Fibroblast of skin of right quadriceps (primary cell): Measurements from ENCODE around the gene PGBD5.
"Not testable (repeated sequence)": the region's sequence is repeated elsewhere in the genome, so short reads cannot be mapped to it uniquely, and the experiment has no call there.

Source experiments
- DNase-seq: peaks from one replicate; pipeline ENCODE4 v3.0.0-alpha.2; 2013

The PGBD5 gene

DNA sequence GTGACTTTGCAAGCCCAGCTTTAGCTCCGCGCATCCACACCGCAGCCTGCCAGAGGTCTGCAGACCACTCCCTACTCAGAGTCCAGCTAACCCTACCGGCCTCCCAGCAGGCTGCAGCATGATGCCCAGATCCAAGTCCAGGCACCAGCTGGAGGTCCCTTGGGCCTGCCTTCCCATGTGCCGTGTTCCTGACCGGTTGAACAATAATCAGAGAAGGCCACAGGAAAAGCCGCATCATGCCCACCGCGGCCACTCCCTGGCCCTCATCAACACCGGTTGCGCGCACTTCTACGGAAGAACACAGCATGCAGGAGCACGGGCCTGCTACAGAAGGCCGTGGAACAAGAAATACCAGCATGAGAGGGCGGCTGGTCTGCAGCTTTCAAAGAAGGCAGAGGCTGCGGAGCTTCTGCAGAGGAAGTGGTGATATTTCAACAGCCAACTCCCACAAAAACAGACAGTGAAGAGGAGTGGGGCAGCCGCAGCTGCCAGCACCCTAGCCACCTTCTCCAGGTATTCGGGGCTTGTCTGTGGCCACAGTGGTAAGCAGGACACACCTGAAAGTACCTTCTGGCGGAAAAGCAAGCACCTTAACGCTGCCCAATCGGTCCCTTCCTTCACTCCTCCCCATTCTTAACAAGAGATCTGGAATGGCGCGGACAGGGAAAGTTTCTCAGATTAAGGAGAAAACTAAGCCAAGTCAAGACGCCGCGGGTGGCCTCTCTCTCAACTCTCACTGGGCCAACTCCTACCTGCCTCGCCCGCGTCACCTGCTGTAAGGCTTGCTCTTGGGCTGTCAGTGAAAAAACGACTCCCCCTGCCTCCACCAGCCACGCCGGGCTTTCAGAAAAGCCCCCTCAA, 1.5 kb downstream of the PGBD5 start:
- DNase-seq = no peak

DNA sequence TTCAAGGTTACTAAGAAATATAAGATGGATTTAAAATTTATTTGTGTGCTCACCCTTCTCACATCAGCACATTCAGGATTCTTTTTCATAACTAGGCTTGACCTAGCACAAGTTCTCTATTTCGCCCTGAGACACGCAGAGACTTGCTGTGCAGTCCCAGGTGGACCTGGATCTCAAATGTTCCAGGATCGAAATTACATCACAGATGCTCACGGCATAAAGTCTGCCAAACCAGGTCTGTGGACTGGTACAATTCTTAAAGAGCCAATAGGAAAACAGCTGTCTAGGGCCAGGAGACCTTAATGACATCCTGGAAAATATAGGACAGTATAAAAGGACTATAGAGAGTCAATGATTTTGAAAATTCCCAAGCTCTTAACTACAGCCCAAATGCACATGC, 2.2 kb downstream of the PGBD5 start:
- DNase-seq = no peak

DNA sequence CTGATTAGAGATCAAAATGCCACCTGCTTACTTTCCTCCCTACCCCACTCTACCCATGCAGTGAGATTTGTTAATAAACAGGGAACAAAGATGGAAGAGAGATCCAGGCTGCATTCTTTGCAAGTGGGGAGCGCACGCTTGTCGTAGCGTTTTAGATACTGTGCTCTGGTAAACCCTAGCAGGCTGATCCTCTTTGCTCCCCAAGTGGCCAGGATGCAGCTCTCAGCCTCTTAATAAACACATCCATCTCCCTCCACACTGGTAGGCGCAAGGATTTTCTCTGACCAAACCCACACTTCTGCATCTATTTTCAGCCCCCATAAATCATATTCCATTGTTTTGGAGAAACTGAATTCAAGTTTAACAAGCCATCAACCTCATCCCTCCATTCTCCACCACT, 2.9 kb downstream of the PGBD5 start:
- no peak for DNase-seq

DNA sequence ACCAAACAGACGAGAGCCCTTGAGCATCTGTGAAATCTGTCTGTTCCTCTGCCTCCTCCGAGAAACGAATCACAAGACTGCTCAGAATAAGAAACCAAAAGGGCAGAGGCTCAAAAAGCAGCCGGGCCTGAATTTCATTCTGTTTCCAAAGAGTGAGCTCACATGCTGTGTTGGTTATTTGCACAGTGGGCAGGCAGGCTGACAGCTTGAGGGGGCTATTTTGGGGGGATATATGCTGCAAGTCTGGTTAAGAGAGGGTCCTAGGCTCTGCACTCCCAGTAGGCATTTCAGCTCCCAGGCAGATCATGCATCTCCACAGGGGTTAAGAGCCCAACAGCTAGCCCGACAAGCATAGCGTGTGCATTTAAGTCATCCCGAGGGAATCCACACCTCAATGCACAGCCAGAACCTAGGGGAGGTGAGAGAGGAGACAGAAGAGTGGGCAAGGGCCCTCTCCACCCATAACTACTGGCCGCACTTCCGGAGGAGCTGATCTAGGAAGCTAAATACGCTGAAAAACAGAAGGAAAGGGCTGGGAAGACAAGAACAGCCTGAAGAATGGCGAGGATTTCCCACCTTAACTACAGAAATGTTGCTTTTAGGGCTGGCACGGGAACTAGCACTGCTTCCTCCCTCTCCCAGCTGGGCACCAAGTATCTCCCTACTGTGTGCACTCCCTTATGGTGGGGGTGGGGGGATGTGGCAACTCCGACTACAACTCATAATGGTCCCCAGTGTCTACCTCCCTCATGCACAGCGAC, 3.7 kb downstream of the PGBD5 start:
- no peak for DNase-seq

DNA sequence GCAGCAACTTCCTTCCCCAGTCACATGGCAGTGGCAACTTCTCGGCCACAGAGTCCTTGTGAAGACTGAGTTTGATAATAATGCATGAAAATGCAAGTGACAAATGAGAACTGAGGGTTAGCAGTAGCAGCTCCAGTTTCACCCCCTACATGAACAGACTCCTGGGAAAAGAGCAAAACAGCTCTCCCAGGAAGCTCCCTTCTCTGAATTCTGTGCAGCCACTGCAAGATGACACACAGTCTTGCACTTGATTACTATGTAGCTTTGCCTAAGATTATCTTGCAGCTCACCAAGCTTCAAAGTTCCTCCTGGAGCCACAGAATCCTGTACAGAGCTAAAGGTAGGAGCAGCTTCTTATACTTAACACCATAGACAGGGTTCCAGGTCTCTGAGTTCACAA, 4.7 kb downstream of the PGBD5 start:
- no peak for DNase-seq

DNA sequence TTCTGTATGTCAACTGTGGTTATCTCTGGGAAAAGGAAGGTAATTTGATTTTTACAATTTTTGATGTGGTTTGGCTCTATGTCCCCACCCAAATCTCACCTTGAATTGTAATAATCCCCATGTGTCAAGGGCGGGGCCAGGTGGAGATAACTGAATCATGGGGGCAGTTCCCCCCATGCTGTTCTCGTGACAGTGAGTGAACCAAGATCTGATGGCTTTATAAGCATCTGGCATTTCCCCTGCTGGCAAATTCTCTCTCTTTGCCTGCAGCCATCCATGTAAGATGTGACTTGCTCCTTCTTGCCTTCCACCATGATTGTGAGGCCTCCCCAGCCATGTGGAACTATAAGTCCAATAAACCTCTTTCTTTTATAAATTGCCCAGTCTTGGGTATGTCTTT, 5.8 kb downstream of the PGBD5 start:
- not testable (repeated sequence) for DNase-seq

DNA sequence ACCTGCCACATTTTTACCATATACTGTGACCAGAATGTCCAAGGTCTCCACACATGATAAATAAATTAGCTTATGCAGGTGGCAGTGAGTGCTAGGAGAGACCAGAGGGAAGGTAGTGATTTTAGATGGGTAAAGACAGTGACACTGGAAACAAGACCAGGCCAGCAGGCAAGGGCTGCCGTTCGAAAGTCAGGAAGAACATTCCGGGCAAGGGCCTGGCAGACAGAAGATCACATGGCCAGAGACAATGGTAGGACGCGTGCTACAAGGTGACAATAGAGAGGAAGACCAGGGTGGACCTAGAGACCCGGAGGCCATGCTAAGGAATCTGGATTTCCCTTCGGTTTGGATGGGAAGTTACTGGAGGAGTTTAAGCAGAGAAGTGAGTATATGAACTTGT, 9.7 kb downstream of the PGBD5 start:
- DNase-seq = no peak

DNA sequence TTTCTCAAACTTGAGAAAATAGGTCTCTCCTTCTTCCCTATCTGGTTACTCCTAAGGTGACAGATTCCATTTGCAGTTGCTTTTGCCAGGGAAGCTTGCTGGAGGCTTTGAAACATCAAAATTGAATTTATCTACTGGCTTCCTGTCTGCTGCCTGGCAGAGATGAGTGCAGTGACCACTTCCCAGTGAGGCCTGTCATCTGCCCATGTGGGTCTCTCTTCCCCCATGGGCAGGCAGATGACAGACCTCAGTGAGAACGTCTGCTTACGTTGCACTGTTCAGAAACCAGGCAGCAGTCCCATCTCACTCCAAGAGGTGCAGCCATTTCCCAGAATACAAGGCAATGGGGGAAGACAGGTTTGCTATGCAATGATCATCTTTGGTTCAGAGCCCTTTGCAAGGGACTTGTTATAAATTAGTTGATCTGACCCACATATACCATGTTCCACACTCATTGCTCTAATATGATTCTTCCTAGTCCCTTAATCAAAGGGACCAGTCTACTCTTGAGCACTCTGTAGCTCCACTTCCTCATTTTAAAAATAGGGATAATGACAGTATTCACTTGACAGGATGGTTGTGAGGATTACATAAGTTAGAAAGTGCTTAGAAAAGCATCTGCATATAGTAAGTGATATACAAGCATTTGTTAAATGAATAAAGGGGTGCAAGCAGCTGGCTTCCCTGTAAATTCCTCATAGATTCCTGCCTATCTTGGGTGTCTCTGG, 10.6 kb downstream of the PGBD5 start:
- no peak for DNase-seq

DNA sequence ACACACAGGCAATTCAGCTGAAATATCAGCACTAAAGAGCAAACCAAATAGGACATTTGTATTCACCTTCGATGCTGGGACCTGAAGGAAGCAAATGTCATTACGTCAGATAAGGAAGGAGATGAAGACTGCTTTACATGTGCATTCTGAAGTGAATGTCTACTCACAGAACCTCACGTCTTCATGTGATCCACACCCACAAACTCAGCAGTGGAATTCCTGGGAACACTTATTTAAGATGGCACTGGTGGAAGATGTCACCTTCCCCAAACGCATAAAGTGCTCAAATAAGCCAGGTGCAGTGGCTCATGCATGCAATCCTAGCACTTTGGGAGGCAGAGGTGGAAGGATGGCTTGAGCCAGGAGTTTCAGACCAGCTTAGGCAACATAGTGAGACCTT, 11.4 kb downstream of the PGBD5 start:
- DNase-seq = no peak

DNA sequence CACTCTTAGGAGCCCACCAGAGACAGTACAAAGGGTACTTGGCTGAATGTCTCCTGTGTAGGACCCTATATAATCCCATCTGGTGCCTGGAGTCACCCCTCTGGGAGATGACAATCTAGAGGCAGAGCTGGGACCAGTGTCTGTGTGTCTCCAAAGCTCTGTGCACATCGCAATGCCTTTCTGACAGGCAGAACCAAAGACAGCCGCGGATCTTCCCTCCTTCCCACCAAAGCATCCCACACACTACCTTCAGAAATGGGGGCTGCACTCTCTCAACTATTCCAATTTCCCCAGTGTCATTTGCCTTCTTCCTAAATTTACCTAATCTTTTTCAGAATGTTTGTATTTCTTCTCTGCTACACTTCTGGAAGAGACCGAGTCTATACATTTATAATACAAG, 12.0 kb downstream of the PGBD5 start:
- DNase-seq = no peak

DNA sequence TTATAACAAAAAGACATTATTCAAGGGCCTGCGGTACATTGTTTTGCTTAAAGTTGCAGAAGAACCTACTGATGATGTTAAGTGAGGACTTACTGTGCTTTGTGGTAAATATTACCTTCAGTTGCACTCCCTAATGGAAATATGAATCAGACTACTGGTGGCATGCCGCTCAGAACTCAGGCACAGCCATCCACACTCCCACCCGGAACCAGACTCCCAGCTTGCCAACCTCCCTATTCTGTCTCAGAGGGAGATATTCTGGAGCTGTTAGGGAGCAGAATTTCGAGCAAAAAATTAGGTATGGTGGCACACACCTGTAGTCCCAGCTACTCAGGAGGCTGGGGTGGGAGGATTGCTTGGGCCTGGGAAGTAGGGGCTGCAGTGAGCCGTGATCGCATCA, 13.1 kb downstream of the PGBD5 start:
- no peak for DNase-seq

DNA sequence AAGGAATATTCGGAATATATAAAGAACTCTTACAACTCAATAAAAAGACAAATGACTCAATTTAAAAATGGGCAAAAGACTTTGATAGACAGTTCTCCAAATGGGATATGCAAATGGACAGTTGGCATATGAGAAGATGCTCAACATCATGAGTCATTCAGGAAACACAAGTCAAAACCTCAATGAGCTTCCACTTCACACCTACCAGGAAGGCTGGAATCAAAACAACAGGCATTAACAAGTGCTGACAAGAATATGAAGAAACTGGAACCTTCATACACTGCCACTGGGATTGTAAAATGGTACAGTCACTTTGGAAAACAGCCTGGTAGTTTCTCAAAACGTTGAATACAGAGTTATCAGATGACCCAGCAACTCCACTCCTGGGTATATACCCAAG, 17.2 kb downstream of the PGBD5 start:
- no peak for DNase-seq

DNA sequence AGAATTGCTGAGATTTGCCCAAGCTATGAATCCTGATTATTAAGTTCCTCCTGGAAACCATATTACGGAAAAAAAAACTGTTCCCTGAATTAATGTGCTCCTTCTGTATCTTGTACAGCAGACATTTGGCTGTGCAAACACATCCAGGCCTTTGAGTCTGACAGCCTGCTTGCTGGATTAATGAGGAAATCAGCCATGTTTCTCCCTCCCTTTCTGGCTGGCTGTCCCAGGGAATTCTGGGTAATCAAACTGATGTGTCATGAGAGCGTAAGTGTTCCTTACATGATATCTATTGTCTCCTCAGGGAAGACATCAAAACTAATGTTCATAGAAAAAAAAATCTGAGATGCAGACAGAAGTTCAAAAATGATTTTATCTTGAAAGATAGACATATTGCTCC, 18.8 kb downstream of the PGBD5 start:
- DNase-seq = no peak

DNA sequence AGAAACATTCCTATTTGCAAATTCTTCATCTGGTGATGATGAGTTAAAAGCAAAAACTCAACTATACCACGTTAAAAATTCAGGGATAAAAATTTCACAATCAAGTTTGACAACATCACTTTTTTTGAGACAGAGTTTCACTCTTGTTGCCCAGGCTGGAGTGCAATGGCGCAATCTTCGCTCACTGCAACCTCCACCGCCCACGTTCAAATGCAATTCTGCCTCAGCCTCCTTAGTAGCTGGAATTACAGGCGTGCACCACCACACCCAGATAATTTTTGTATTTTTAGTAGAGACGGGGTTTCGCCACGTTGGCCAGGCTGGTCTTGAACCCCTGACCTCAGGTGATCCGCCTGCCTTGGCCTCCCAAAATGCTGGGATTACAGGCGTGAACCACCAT, 19.4 kb downstream of the PGBD5 start:
- DNase-seq = not testable (repeated sequence)

DNA sequence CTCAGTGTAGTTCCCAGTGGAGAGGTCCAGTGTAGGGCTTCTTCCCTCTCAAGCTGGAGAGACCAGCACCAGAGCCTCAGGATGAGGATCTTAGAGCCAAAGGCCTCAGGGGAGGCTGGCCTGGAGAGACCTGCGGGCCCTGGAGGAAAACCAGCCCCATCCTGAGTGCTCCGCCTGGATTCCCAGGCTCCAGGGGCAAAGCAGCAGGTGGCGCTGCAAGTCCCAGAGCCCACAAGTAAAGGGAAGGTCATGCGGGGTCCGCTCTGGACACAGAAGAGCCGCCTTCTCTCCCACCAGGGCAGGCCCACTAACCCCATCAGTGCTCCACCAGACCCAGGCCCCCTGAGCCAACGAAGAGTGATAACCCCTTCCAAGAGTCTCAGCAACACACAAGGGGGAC, 22.7 kb downstream of the PGBD5 start:
- no peak for DNase-seq

DNA sequence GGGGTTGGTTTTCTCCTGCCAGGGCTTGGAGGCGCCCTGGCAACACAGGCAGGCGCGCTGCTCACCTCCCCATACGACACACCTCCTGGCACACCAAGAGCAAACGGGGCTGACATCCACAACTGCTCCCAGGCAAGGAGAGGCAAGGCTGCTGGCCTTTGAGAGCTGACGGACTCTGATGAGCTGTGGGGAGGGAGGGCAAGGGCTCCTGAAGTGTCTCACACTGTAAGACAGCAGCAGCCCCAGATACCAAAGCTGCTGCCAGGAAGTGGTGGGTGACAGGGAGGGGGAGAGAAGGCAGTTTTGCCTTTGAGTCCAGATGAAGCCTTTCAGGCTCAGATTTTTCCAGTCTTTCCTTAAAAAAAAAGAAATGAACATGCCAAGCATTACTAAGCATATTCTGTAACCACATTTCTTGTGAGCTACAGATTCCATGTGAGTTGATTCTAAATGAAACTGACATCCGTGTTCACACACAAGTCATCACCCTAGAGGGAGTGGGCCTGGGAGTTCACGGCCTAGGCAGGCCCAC, 24.3 kb downstream of the PGBD5 start:
- peak; percentile 32 for DNase-seq

DNA sequence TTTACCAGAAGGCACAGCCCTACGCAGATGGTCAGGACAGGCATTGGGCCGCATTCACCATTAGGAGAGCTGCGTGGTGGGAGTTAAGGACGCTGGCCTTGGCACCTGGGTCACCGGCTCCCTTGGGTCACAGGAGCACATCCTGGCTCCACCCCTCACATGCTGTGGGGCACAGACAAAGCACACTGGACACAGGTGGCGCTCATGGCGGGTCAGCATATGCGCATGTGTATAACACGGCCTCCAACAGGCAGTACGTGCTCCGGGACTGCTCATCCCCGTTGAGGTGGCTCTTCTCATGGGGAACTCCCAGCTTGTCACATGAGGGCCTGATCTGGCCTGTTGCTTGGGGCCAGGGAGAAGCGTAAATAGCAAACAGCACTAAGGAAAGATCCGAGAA, 25.0 kb downstream of the PGBD5 start:
- DNase-seq = no peak

DNA sequence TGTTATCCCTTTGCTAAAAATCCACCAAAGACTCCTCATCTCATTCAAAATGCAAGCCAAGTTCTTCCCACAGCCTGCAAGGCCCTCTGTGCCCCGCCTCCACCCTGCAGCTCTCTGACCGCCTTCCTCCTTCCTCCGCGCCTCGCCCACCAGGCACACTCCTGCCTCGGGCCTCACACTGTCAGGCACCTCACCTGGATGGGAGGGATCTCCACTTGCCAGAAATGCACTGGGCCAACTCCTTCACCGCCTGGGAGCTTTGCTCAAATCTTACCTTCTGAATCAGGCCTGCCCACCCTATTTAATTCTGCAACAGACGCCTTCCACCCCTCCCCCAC, 26.2 kb downstream of the PGBD5 start:
- no peak for DNase-seq

DNA sequence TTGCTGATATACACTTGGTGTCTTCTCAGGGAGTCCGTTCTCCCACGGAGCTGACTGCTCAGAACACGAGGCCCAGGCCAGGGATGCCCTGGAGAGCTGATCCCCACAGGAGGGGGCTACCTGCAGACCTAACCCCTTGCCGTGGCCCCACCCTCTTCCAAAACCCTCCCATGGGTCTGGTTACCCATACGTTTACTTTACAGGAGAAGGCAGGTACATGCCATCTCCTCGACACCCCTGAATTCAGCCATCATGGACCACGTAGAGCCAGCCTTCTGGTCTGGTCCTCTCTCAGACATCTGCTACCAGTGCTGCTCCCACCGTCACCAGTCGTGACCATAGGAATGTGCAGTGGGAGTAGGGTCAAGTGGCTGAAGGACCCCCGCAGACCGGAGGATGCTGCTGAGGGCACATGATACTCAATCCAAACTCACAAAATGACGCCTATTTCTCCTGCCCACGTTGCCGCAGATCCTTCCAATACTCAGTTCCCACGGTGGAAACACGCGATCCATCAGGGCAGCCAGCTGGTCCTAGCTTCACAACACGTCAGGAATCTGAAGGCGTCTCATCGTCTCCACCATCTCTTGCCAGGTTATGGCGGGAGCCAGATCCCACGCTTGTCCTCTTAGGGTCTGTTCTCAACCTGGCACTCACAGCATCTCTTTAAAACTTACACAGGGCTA, 26.7 kb downstream of the PGBD5 start:
- no peak for DNase-seq

DNA sequence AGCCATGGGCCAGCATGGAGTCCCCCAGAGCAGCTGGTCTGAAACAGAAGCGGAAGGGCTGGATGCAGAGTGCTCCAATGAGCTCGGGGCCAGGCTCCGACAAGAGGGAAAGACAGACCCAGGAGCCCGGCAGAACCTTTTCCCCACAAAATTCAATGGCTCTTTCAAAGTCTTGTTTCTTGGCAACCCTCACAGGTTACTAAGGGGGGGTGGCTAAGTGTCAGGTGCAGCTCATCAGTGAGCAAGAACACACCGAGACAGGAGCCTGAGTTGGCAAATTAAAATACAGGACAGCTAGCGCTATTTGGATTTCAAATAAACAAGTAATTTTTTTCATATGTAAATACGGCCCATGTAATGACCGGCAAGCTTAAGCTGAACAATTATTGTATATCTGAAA, 27.3 kb downstream of the PGBD5 start:
- no peak for DNase-seq

DNA sequence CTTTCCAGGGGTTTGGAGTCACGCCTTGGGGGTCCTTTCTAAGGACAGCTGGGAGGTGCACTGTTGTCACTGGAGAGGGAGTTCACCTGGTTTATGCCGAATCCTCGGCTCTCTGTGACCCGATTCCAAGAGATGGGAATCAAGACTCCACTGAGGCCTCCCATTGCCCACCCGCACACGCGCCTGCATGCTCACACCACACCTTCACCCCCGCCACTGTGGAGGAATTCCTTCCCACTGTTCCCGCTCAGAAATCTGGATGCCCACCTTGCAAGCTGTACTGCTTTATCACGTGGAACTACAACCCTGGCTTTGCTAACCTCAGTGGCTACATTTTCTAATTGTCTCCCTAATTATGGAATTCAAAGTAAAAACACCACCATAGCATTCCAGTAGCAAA, 29.2 kb downstream of the PGBD5 start:
- no peak for DNase-seq

DNA sequence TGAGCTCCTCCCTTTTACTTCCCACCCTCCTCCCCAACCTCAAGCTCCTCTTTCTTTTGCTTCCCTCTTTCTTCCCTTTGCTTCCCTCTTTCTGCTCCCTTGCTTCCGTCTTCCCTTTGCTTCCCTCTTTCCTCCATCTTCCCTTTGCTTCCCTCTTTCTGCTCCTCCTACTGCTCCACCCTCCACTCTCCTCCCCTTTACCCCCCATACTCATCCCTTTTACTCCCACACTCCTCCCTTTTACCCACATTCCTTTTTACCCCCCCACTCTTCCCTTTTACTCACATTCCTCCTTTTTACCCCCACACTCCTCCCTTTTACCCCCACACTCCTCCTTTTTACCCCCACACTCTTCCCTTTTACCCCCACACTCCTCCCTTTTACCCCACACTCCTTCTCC, 30.2 kb downstream of the PGBD5 start:
- no peak for DNase-seq

DNA sequence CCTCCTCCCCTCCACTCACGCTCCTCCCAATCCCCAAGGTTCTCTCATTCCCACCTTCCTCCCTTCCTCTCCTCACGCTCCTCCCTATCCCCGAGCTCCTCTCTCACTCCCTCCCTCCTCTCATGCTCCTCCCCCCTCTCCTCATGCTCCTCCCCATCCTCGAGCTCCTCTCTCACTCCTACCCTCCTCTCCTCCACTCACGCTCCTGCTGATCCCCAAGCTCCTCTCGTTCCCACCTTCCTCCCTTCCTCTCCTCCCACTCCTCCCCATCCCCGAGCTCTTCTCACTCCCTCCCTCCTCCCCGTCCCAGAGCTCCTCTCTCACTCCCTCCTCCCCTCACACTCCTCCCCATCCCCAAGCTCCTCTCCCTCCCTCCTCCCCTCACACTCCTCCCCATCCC, 31.4 kb downstream of the PGBD5 start:
- DNase-seq = no peak
